ENCODE data around the gene CD207.
A peak's percentile ranks its signal among the peaks of the same experiment; 100 is the strongest.
"Not testable (repeated sequence)": the region's sequence is repeated elsewhere in the genome, so short reads cannot be mapped to it uniquely, and the experiment has no call there.

Gene CD207

DNA sequence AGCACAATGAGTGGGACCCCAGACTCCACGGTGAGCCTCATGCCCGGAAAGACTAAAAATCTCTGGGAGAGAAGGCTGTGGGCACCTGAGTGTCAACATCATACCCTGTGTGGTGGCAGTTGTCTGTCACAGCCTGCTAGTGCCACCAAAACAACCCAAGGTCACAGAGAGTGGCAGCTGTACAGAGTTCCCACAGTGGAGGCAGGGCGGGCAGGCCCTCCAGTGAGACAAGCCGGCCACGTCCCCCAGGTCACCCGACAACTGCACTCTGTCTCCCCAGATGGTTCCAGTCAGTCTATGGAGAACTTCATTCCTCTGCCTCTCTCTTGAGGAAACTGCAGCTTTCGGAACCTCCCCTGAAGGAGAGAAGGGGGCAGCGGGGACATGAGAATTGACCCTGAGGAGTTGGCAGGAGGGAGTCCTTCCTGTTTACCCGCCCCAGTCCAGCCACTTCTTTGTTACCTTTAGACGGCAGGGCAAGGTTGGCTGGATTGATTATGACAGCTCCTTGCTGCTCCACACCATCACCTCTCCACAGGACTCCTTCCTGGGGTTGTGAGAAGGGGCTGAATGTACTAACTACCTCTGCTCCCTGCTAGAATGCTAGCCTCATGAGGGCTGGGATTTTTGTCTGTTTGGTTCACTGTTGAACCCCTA is 33.9 kb downstream of the CD207 start:
- intact Hi-C loops (cut with DNase I), result no loop called here
- DNase-seq, result no peak

DNA sequence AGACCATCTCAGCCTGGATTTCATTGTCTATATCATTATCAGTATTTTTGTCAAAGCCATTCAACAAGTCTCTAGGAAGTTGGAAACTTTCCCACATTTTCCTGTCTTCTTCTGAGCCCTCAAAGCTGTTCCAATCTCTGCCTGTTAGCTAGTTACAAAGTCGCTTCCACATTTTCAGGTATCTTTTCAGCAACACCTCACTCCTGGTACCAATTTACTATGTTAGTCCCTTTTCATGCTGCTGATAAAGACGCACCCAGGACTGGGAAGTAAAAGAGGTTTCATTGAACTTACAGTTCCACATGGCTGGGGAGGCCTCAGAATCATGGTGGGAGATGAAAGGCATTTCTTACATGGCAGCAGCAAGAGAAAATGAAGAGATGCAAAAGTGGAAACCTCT is 35.9 kb downstream of the CD207 start:
- intact Hi-C loops (cut with DNase I), result loop anchor here (10.0 kb wide), 1 partner anchor 75 kb away; no protein-coding TSS in a partner anchor
- no peak for DNase-seq

DNA sequence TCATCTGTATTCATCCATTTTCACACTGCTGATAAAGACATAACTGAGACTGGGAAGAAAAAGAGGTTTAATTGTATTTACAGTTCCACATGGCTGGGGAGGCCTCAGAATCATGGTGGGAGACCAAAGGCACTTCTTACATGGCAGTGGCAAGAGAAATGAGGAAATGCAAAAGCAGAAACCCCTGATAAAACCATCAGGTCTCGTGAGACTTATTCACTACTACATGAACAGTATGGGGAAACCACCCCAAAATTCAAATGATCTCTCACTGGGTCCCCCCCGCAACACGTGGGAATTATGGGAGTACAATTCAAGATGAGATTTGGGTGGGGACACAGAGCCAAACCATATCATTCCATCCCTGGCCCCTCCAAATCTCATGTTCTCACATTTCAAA is 37.6 kb downstream of the CD207 start:
- intact Hi-C loops (cut with DNase I), result loop anchor here (10.0 kb wide), 1 partner anchor 77 kb away; no protein-coding TSS in a partner anchor
- not testable (repeated sequence) for DNase-seq

DNA sequence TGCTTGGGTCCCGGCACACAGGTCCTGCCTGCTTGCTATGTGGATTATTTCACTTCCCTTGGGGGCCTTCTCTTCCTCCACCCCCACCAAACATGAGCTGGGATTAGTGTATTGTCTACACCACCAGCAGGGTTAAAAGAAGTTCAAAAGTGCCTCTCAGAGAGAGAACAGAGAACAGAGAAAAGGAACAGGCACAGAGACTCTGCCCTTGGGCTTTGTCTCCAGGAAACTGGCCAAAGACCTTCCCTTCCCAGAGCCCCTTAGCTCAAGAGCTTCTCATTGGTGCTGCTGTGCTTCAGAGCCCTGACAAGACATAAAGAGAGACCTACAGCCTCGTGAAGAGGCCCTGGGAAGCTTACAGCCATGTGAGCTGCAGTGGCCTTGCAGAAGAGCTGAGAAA is 38.1 kb downstream of the CD207 start:
- intact Hi-C loops (cut with DNase I), result loop anchor here (10.0 kb wide), 1 partner anchor 77 kb away; no protein-coding TSS in a partner anchor
- no peak for DNase-seq

DNA sequence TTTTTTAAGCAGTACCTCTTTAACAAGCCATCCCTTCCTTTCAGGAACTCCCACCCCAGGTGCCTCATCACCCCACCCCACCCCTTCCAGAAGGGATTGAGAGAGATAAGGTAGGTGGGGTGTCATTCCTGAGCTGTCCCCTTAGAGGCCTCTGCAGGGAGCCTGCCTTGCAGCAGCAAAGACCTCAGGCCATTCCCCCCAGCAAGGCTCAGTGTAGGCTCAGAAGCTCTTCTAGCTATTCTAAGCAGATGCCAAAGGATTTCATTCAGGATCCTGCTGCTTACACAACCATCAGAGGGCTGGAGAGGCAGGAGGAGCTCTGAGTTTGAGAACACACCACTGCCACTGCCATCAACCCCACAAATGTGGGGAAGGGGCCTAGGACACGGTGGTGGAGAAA is 39.4 kb downstream of the CD207 start:
- no peak for DNase-seq
- intact Hi-C loops (cut with DNase I), result loop anchor here (10.0 kb wide), 1 partner anchor 79 kb away; no protein-coding TSS in a partner anchor

DNA sequence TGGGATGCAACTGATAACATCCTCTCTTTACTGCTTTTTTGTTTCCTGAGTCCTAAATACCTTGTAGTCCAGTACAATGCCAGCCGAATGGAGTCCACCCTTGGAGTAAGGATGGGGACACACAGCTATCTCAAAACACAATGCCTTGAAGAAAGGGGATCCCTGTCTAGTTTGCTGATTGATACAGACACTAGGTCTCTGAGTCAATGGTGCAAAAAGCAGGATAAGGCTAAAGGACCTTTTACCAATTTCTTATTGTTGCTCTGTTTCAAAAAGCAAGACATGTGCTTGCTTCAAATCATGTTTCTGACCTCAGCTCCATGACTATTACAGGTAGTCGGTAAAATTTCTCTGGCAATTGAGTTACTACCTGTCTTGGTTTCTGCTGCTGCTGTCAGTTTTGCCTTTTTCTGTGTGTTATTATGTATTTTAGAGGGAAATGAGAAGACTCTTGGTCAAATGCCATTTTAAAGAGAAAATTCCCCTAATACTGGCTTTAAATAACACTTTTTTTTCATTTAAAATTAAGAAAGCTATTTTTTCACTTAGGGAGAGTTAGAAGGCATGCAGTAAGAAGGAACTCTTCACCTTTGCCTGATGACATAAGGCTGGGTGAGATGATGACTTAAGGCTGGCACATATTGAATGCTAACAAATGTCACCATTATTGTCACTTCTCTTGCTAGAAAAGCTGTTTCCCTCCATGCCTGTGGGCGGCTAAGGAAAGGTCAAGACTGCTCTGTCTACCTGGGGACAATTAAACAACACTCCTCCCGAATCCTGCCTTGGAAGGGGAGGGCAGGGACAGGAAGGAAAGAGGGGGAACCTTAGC is 40.2 kb downstream of the CD207 start:
- intact Hi-C loops (cut with DNase I), result loop anchor here (10.0 kb wide), 1 partner anchor 79 kb away; no protein-coding TSS in a partner anchor
- no peak for DNase-seq

DNA sequence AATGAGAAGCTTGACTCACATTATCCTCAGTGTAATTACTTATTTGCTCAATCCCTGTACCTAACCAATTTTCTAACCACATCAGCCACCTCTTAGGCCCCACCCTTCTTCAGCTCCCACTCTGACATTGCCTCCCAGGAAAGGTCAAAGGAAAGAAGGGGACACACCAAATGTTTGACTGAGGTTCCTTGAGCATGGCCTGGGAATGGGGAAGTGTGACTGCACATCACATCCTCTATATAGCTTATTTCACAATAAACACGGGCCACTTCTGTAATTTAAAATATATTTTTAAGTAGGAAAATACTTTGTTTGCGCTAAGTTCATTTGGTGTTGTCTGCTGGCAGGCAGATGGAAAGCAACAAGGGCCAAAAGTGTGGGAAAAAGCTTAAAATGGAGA is 42.2 kb downstream of the CD207 start:
- DNase-seq, result no peak
- intact Hi-C loops (cut with DNase I), result loop anchor here (10.0 kb wide), 1 partner anchor 81 kb away; no protein-coding TSS in a partner anchor

DNA sequence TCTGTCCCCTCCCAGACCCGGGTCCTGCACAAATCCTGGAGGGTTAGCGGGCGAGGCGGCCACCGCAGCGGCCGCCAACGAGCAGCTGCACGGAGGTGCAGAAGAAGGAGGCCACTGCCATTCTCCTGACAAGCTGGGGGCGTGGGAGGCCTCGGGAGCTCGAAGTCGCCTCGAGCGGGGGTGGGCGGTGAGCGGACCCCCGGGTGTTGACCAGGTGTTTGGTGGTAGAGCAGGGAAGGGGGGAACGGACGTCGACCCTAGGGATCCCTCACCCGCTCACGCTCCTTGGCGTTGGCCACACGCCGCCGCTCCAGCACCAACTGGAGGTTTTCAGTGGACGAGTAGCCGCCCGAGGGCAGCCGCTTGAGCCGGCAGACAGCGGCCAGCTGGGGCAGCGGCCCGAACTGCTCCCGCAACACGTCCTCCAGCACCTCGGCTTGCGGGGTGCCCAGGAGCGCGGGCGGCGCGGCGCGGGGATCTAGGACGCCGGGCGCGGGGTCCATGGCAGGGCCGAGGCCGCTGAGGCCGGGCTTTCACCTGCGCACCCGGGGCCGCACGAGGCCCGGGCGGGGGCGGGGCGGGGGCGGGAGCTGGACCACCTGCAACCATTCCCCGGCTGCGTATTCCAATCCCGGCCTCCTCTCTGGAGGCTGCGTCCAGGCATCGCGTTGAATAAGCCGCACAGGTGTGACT is 45.3 kb downstream of the CD207 start, which contains the start of gene FIGLA:
FIGLA (minus strand) TSS at position 508 of the 693 bp plus-strand sequence; CDS start at position 503, 5 bp downstream.
- peak in 1 of 42 donors; percentile 3 for DNase-seq
- intact Hi-C loops (cut with DNase I), result loop anchor here (10.0 kb wide), 1 partner anchor 85 kb away; no protein-coding TSS in a partner anchor

DNA sequence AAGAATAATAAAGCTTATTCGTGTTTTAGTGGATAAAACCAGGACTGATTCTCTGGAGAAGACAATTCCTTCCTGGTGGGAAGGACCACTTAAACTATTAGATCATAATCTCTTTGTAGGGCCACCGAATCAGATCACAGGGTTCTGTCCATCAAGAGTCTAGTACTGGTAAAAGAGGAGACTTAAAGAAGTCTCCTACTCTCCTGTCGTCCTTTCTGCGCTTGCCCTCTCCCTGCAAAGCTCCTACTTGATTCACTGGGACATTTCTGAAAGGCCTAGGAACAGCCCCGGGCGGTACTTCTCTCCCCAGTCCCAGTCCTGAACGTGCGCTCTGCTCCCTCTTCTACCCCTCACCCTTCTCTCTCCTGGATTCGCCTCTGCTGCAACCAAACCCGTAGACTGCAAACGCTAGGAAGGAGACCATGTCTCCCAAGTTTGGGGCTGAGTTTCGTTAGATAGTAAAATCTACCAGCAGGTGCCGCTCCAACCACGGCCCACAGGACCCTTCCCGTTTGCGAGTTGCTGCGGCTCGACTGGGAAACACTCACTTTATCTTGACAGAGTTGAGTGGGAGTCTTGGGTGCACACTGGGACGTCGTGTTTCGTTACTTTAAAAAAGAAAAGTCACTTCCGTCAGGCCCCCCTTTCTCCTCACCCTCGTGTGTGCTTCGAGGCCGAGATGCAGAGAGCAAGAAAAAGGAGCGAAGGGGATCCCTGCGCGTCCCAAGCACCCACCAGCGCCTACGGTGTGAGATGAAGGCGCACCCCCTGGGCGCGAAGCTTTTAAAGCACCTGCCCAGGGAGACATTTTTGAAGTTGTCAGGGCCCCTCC is 46.1 kb downstream of the CD207 start:
- intact Hi-C loops (cut with DNase I), result loop anchor here (5.0 to 10.0 kb wide), 2 partner anchors 85 to 158 kb away; no protein-coding TSS in a partner anchor

DNA sequence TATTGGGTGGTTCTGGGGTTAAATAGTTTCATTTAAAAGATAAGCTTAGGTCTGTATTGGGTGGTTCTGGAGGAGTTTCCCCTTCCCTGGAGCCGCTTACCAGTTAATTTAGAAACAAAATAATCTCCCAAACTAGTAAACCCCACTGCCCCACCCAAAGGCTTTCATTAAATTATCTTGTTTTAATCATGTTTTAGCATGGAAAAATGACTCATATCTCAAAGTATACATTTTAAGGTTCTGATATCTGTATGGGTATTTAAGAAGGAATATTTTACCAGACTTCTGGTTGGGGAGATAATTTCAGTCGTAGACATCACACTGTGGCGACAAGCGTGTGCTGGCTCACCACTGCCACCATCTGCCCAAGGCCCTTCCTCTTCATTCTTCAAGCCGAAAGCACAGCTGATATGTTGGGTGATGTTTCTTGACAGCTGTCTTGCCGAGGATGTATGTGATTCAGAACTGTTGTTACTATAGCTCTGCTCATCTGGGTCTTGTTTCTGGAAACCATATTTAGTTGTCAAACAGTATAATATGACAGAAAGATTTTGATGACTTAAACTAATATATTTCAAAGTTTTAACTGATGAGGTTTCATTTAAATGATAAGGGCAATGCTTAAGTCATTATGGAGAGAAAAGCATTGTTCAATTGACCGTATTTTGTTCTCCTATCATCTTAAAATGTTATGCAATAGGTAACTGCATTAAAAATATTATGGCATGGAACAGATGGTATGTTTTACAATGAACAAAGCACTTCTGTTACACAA is 50.3 kb downstream of the CD207 start:
- peak; percentile 39 to 85 (median 70) for DNase-seq
- intact Hi-C loops (cut with DNase I), result loop anchor here (2.0 to 5.0 kb wide), 2 partner anchors 131 to 162 kb away; no protein-coding TSS in a partner anchor

More for the DNA sequence above, 46.1 kb downstream of the CD207 start:
- peak; percentile 67 to 92 (median 80) for DNase-seq

DNA sequence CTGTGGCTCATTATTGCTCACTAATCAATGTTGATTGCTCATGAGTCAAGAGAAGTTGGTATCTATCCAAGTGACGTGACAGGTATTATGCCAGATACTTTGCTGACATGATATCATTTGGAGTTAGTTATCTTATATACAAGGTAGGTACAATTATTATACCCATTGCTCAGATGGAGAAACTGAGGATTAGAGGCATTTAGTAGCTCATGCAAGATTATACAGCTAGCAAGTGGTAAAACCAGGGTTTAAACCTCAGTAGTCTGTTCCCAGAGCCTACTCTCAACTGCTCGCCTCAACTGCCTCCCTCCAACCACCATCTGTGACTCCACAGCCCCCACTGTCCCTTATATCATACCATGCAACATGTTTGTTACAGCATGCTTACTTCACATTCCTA is 51.3 kb downstream of the CD207 start:
- intact Hi-C loops (cut with DNase I), result loop anchor here (2.0 kb wide), 1 partner anchor 130 kb away; no protein-coding TSS in a partner anchor
- DNase-seq, result no peak

Data from head of caudate nucleus (tissue), 42 donors.